Testis (tissue), 2 donors: ENCODE results near the gene SMCP.

Experiments
- POLR2A ChIP-seq: fragments of 450-650 bp; IDR thresholded peaks from one replicate; pipeline ENCODE4 v1.6.1; 2017; ENCODE audit warnings: antibody characterized with exemption, mild to moderate bottlenecking, moderate library complexity
- TF ChIP-seq, protein P1 (sequence below), 3 experiments: fragments of 450-650 bp in 2 of 3; fragments of 200-600 bp in 1 of 3; sonication (generic) in 1 of 3; IDR thresholded peaks; one replicate each; pipeline ENCODE4 v1.5.1; 2016 to 2019; ENCODE audit warnings: antibody characterized with exemption in 3 of 3, mild to moderate bottlenecking in 2 of 3, moderate library complexity in 1 of 3

DNA sequence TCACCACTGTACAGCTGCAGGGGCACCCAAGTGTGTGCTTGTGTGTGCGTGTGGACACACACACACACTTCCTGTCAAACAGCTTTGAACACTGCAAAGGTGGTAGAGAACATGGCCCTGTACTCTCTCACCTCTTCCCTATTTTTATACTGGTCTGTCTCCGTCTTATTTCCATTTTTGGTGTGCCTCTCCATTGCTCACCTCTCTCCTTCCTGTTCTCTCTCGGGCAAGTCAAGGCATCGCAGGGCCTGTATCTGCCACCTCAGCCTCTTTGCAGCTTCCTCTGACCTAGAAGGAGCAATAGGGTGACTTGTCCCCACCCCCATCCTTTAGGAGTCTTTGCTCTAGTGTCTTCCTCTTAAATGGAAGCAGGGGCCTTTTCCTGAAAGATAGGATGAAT lies 2.2 kb downstream of the SMCP start:
- TF ChIP-seq, protein P1, sequence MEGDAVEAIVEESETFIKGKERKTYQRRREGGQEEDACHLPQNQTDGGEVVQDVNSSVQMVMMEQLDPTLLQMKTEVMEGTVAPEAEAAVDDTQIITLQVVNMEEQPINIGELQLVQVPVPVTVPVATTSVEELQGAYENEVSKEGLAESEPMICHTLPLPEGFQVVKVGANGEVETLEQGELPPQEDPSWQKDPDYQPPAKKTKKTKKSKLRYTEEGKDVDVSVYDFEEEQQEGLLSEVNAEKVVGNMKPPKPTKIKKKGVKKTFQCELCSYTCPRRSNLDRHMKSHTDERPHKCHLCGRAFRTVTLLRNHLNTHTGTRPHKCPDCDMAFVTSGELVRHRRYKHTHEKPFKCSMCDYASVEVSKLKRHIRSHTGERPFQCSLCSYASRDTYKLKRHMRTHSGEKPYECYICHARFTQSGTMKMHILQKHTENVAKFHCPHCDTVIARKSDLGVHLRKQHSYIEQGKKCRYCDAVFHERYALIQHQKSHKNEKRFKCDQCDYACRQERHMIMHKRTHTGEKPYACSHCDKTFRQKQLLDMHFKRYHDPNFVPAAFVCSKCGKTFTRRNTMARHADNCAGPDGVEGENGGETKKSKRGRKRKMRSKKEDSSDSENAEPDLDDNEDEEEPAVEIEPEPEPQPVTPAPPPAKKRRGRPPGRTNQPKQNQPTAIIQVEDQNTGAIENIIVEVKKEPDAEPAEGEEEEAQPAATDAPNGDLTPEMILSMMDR (IDR thresholded peaks at IDR 0.05), result no peak
- TF ChIP-seq POLR2A, result no peak
